Measurements from ENCODE around the gene ITLN1. TPM values are rescaled to one million over a fixed set of nuclear protein-coding genes. Genes with fewer than 3 reads are reported as not detected.
"Not testable (repeated sequence)": the region's sequence is repeated elsewhere in the genome, so short reads cannot be mapped to it uniquely, and the experiment has no call there.

ITLN1 gene
- total and polyA plus RNA-seq, 3 experiments from 2014 or later = not detected

DNA sequence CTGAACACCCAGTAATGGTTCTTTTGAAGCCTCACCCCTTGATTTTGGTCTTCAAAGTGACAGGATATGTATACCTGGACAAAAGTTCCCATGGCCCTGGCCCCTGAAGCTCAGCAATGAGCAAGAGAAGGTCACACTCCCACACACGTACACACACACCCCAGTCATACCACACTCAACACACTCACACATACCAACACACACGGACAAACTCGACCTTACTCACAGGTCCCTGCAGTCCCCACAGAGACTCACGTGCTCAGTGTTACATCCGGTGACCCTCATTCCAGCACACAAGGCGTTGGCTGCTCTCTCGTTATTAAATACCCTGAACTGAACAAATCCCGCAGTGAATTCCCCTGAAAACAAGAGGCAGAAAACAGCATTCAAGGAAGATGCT is 5.9 kb downstream of the ITLN1 start:
- Mint-ChIP-seq H3K4me3 (peak overlapping the region in 5 of 7 donors; percentile 4 to 65 (median 41)), H3K27ac (peak overlapping the region in 7 of 8 donors; percentile 21 to 84 (median 73)), H3K9me3 (no peaks in the 10 kb centered on the region), H3K27me3 (no peaks in the 10 kb centered on the region), H3K36me3 (no peaks in the 10 kb centered on the region), H3K4me1 (peaks cover 23 to 46% (median 23%) of the 10 kb centered on the region in 3 donors)
- peak in 3 of 5 donors; percentile 17 to 60 (median 38) for DNase-seq
- Histone ChIP-seq H3K36me3 (ENCODE audit: insufficient read depth, low read length) (no peaks in the 10 kb centered on the region), H3K4me3 (ENCODE audit: low read length) (no peak overlapping the region), H3K9me3 (ENCODE audit: low read length) (no peaks in the 10 kb centered on the region), H3K4me1 (ENCODE audit: insufficient read depth, low read length) (peaks cover 12% of the 10 kb centered on the region), H3K27me3 (ENCODE audit: insufficient read depth, low read length, poor library complexity, severe bottlenecking) (no peaks in the 10 kb centered on the region), H3K27ac (ENCODE audit: low read depth, low read length) (no peak overlapping the region)
- ChIA-PET POLR2A (interaction anchor here (0.8 kb wide), 2 partner anchors 17 to 42 kb away, joined by 3 read pairs; partner anchors contain the start of gene CD244), CTCF (interaction anchor here (0.7 to 3.8 kb wide), 10 partner anchors 17 to 258 kb away, joined by 3 to 17 read pairs (median 6); partner anchors contain the start of genes CD244 and LY9)

DNA sequence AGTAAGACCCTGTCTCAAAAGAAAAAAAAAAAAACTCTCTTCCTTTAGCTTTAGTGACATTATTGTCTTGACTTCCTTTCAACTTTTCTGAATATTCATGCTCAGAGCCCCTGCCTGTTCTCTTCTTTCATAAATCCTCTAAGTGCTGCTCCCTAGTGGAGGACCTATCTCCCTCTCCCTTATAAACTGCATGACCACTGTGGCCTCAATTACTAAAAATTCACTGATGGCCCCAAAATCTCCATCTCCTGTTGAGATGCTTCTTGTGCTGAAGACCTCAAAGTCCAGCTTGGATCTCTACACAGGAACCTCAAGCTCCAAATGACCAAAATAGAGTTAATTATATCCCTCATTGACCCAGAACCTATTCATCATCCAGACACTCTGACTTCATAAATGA is 7.8 kb downstream of the ITLN1 start:
- H3K36me3 ChIP-seq (ENCODE audit: insufficient read depth, low read length) = no peaks in the 10 kb centered on the region
- H3K9me3 ChIP-seq (ENCODE audit: low read length) = no peaks in the 10 kb centered on the region
- Mint-ChIP-seq H3K4me1 (peaks cover 23 to 46% (median 23%) of the 10 kb centered on the region in 3 donors), H3K36me3 (no peaks in the 10 kb centered on the region), H3K27me3 (no peaks in the 10 kb centered on the region), H3K9me3 (no peaks in the 10 kb centered on the region), H3K4me3 (no peak overlapping the region), H3K27ac (peak overlapping the region in 5 of 8 donors; percentile 2 to 80 (median 27))
- H3K27ac ChIP-seq (ENCODE audit: low read depth, low read length) = no peak overlapping the region
- POLR2A ChIA-PET = interaction anchor here (0.6 kb wide), 1 partner anchor 122 kb away, joined by 3 read pairs; no protein-coding TSS in a partner anchor
- no peak overlapping the region for H3K4me3 ChIP-seq (ENCODE audit: low read length)
- peak in 2 of 5 donors; percentile 42 to 54 for DNase-seq
- H3K27me3 ChIP-seq (ENCODE audit: insufficient read depth, low read length, poor library complexity, severe bottlenecking) = no peaks in the 10 kb centered on the region
- CTCF ChIA-PET = interaction anchor here (0.6 to 2.3 kb wide), 31 partner anchors 9 to 270 kb away, joined by 3 to 37 read pairs (median 4); partner anchors contain the start of genes CD244 and ITLN2
- H3K4me1 ChIP-seq (ENCODE audit: insufficient read depth, low read length) = peaks cover 12% of the 10 kb centered on the region

DNA sequence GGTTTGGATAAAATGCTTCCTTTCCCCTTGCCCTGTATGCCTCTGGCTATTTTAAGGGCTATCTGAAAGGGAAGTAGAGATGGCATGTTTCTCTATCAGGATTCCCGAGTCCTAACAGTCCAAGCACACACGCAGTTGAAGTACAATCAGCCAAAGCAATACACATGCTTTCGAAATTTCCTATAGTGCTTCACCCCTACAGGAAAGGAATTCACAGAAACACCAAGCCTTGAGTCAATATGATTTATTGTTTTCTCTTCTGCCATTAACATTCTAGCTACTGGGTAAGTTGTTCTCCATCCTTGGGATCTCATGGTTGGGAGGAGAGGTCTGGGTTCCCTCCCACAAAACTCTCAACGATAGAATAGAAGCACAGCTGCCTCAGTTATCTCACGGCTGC is 8.7 kb downstream of the ITLN1 start:
- no peak for DNase-seq
- H3K36me3 ChIP-seq (ENCODE audit: insufficient read depth, low read length) = no peaks in the 10 kb centered on the region
- H3K4me1 Mint-ChIP-seq = peaks cover 23 to 46% (median 23%) of the 10 kb centered on the region in 3 donors
- CTCF ChIA-PET = interaction anchor here (0.7 to 2.3 kb wide), 18 partner anchors 10 to 263 kb away, joined by 3 to 37 read pairs (median 4); partner anchors contain the start of gene ITLN2
- no peaks in the 10 kb centered on the region for H3K27me3 ChIP-seq (ENCODE audit: insufficient read depth, low read length, poor library complexity, severe bottlenecking)
- no peaks in the 10 kb centered on the region for H3K27me3 Mint-ChIP-seq
- no peaks in the 10 kb centered on the region for H3K9me3 ChIP-seq (ENCODE audit: low read length)
- no peak overlapping the region for H3K4me3 ChIP-seq (ENCODE audit: low read length)
- no peak overlapping the region for H3K27ac Mint-ChIP-seq
- no peaks in the 10 kb centered on the region for H3K9me3 Mint-ChIP-seq
- H3K27ac ChIP-seq (ENCODE audit: low read depth, low read length) = no peak overlapping the region
- peaks cover 12% of the 10 kb centered on the region for H3K4me1 ChIP-seq (ENCODE audit: insufficient read depth, low read length)
- H3K36me3 Mint-ChIP-seq = no peaks in the 10 kb centered on the region
- no peak overlapping the region for H3K4me3 Mint-ChIP-seq
- POLR2A ChIA-PET = no interaction called here

DNA sequence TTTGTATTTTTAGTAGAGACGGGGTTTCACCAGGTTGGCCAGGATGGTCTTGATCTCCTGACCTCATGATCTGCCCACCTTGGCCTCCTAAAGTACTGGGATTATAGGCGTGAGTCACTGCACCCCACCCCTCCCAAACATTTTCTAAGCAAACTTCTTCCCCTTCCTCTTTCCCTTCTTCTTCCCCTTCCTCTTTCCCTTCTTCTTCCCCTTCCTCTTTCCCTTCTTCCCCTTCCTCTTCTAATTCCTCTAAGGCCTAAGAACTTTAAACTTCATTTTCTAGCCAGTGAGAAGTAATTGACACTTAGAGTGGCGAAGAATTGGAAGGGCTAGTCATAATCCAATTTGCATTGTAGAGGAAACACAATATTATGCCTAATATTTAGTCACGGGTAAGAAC is 9.4 kb downstream of the ITLN1 start:
- CTCF ChIA-PET; H3K4me3 Mint-ChIP-seq; H3K9me3 Mint-ChIP-seq; H3K27me3 ChIP-seq (ENCODE audit: insufficient read depth, low read length, poor library complexity, severe bottlenecking); H3K27ac ChIP-seq (ENCODE audit: low read depth, low read length); H3K27me3 Mint-ChIP-seq; H3K36me3 ChIP-seq (ENCODE audit: insufficient read depth, low read length); H3K4me3 ChIP-seq (ENCODE audit: low read length); H3K9me3 ChIP-seq (ENCODE audit: low read length); H3K27ac Mint-ChIP-seq; H3K36me3 Mint-ChIP-seq; POLR2A ChIA-PET; DNase-seq: not testable (repeated sequence)
- peaks cover 23 to 43% (median 23%) of the 10 kb centered on the region in 3 donors for H3K4me1 Mint-ChIP-seq
- H3K4me1 ChIP-seq (ENCODE audit: insufficient read depth, low read length) = peaks cover 12% of the 10 kb centered on the region

DNA sequence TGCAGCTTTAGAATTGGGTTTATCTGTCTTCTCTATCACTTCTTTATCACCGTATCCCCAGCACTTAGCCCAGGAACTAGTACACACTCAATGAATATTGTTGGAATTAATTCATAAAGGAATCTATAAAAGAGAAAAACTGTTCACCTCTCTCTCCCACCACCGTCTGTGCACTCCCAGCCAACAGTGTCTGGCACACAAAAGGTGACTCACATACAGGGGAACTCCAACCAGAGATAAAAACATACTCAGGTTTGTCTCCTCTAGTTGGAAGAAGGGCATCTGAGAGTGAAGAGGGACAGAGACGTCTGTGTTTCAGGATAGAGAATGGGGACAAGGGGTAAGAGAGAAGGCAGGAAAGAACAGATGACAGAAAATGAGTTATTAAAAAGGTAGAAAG is 10.0 kb downstream of the ITLN1 start:
- no peaks in the 10 kb centered on the region for H3K36me3 ChIP-seq (ENCODE audit: insufficient read depth, low read length)
- no peaks in the 10 kb centered on the region for H3K27me3 ChIP-seq (ENCODE audit: insufficient read depth, low read length, poor library complexity, severe bottlenecking)
- Mint-ChIP-seq H3K27ac (peak overlapping the region in 2 of 8 donors; percentile 8 to 51), H3K4me3 (no peak overlapping the region), H3K9me3 (no peaks in the 10 kb centered on the region), H3K27me3 (no peaks in the 10 kb centered on the region), H3K36me3 (no peaks in the 10 kb centered on the region), H3K4me1 (peaks cover 23 to 39% (median 23%) of the 10 kb centered on the region in 3 donors)
- peaks cover 12% of the 10 kb centered on the region for H3K4me1 ChIP-seq (ENCODE audit: insufficient read depth, low read length)
- no peak overlapping the region for H3K27ac ChIP-seq (ENCODE audit: low read depth, low read length)
- H3K9me3 ChIP-seq (ENCODE audit: low read length) = no peaks in the 10 kb centered on the region
- no peak overlapping the region for H3K4me3 ChIP-seq (ENCODE audit: low read length)
- ChIA-PET CTCF (interaction anchor here (1.1 kb wide), 2 partner anchors 40 to 45 kb away, joined by 3 to 4 read pairs; no protein-coding TSS in a partner anchor), POLR2A (no interaction called here)
- DNase-seq = no peak

DNA sequence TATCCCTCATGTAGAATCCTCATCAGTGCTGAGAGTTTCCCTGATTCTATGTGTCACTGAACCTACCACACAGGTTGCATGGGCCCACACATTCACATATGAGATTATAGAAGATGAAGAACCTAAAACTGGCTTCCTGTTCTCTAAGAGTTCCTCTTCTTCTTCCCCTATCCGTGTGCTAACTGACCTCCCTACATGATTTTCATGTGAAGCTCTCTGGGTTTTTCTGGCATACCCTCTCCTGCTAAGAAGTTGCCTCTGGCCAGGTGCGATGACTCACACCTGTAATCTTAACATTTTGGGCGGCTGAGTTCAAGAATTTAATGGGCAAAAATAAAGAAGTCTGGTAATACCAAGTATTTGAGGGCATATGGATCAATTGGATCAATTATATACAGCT is 16.8 kb downstream of the ITLN1 start:
- ChIA-PET POLR2A (no interaction called here), CTCF (no interaction called here)
- peaks cover 2% of the 10 kb centered on the region for H3K4me1 ChIP-seq (ENCODE audit: insufficient read depth, low read length)
- Mint-ChIP-seq H3K27ac (no peak overlapping the region), H3K9me3 (no peaks in the 10 kb centered on the region), H3K36me3 (no peaks in the 10 kb centered on the region), H3K4me3 (no peak overlapping the region), H3K27me3 (peaks cover 0 to 1% of the 10 kb centered on the region in 2 donors), H3K4me1 (peaks cover 11 to 13% (median 12%) of the 10 kb centered on the region in 3 donors)
- no peaks in the 10 kb centered on the region for H3K9me3 ChIP-seq (ENCODE audit: low read length)
- H3K27ac ChIP-seq (ENCODE audit: low read depth, low read length) = no peak overlapping the region
- H3K4me3 ChIP-seq (ENCODE audit: low read length) = no peak overlapping the region
- no peaks in the 10 kb centered on the region for H3K27me3 ChIP-seq (ENCODE audit: insufficient read depth, low read length, poor library complexity, severe bottlenecking)
- no peaks in the 10 kb centered on the region for H3K36me3 ChIP-seq (ENCODE audit: insufficient read depth, low read length)
- DNase-seq = no peak

DNA sequence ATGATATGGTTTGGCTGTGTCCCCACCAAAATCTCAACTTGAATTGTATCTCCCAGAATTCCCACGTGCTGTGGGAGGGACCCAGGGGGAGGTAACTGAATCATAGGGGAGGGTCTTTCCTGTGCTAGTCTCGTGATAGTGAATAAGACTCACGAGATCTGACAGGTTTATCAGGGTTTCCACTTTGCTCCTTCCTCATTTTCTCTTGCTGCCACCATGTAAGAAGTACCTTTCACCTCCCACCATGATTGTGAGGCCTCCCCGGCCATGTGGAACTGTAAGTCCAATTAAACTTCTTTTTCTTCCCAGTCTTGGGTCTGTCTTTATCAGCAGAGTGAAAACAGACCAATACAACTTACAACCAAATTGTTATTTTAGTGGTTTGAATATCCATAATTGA is 17.3 kb downstream of the ITLN1 start:
- H3K27me3 Mint-ChIP-seq; H3K4me1 ChIP-seq (ENCODE audit: insufficient read depth, low read length); H3K9me3 Mint-ChIP-seq; H3K27ac ChIP-seq (ENCODE audit: low read depth, low read length); H3K4me3 Mint-ChIP-seq; CTCF ChIA-PET; DNase-seq; H3K4me3 ChIP-seq (ENCODE audit: low read length); POLR2A ChIA-PET; H3K36me3 Mint-ChIP-seq; H3K36me3 ChIP-seq (ENCODE audit: insufficient read depth, low read length); H3K9me3 ChIP-seq (ENCODE audit: low read length); H3K27me3 ChIP-seq (ENCODE audit: insufficient read depth, low read length, poor library complexity, severe bottlenecking): not testable (repeated sequence)
- H3K27ac Mint-ChIP-seq = peak overlapping the region in 1 of 8 donors; percentile 67
- H3K4me1 Mint-ChIP-seq = peaks cover 16 to 18% (median 17%) of the 10 kb centered on the region in 3 donors

DNA sequence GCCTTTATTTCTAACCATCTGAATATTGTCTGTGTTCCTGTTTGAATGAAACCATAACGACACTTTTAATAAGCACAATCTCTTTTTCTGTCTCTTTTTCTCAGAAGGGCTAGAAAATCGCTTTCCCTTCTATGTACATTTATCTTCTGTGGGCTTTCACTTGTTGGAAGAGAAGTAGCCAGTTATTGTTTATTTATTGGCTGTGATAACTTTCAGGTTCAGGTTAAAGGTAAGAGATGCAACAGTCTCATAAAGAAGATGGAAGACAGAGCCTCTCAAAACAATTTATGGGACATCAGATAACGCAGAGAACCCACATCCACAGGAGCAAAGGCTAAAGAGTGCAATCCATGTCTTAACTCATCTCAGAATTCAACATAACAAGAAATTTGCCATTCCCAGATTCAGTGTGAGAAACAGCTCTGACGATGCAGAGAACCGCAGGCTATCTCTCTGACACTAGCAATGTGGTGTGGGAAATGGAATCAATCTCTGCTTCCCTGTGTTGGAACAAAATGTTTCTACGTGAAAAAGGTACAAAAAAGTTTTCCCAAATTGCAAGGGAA is 18.2 kb downstream of the ITLN1 start:
- Histone ChIP-seq H3K4me1 (ENCODE audit: insufficient read depth, low read length) (peaks cover 7% of the 10 kb centered on the region), H3K27me3 (ENCODE audit: insufficient read depth, low read length, poor library complexity, severe bottlenecking) (no peaks in the 10 kb centered on the region), H3K9me3 (ENCODE audit: low read length) (no peaks in the 10 kb centered on the region), H3K27ac (ENCODE audit: low read depth, low read length) (no peak overlapping the region), H3K4me3 (ENCODE audit: low read length) (no peak overlapping the region), H3K36me3 (ENCODE audit: insufficient read depth, low read length) (no peaks in the 10 kb centered on the region)
- Mint-ChIP-seq H3K4me1 (peaks cover 24 to 27% (median 26%) of the 10 kb centered on the region in 3 donors), H3K27ac (no peak overlapping the region), H3K9me3 (no peaks in the 10 kb centered on the region), H3K36me3 (no peaks in the 10 kb centered on the region), H3K4me3 (no peak overlapping the region), H3K27me3 (peaks cover 0 to 1% of the 10 kb centered on the region in 2 donors)
- ChIA-PET POLR2A (no interaction called here), CTCF (interaction anchor here (14.1 kb wide), 1 partner anchor 28 kb away, joined by 137 read pairs; no protein-coding TSS in a partner anchor)
- DNase-seq = no peak
